Dedifferentiated amniotic fluid mesenchymal stem cell (primary cell): Measurements from ENCODE around the gene BTRC.

ENCODE experiments used
- DNase-seq: peaks from one replicate; pipeline ENCODE4 v3.0.0-alpha.2; 2016; ENCODE audit errors: extremely low spot score

The BTRC gene

GRCh38 chr10:101484175-101484745 lies 130.3 kb downstream of the BTRC start:
- no peak for DNase-seq

GRCh38 chr10:101485207-101485606 lies 131.2 kb downstream of the BTRC start:
- DNase-seq = no peak

- DNase-seq = no peak
Observed at GRCh38 chr10:101485681-101486554, 132.0 kb downstream of the BTRC start.

- DNase-seq = no peak
Observed at GRCh38 chr10:101487399-101487798, 133.4 kb downstream of the BTRC start.

GRCh38 chr10:101489355-101489754 lies 135.4 kb downstream of the BTRC start:
- peak; percentile 22 for DNase-seq

GRCh38 chr10:101490026-101490425 lies 136.1 kb downstream of the BTRC start:
- no peak for DNase-seq

- DNase-seq = no peak
Observed at GRCh38 chr10:101492205-101492604, 138.2 kb downstream of the BTRC start.

GRCh38 chr10:101492814-101493213 lies 138.8 kb downstream of the BTRC start:
- DNase-seq = no peak

GRCh38 chr10:101493249-101493648 lies 139.3 kb downstream of the BTRC start:
- no peak for DNase-seq

GRCh38 chr10:101493782-101494281 lies 139.9 kb downstream of the BTRC start:
- DNase-seq = no peak

- no peak for DNase-seq
Observed at GRCh38 chr10:101494650-101495049, 140.7 kb downstream of the BTRC start.

- no peak for DNase-seq
Observed at GRCh38 chr10:101495324-101495925, 141.5 kb downstream of the BTRC start.

GRCh38 chr10:101504438-101504837 lies 150.5 kb downstream of the BTRC start:
- DNase-seq = no peak

GRCh38 chr10:101506829-101507661 lies 153.1 kb downstream of the BTRC start:
- DNase-seq = no peak

GRCh38 chr10:101507828-101508227 lies 153.9 kb downstream of the BTRC start:
- DNase-seq = no peak

GRCh38 chr10:101511938-101512337 lies 158.0 kb downstream of the BTRC start:
- no peak for DNase-seq

- no peak for DNase-seq
Observed at GRCh38 chr10:101512738-101513137, 158.8 kb downstream of the BTRC start.

- DNase-seq = no peak
Observed at GRCh38 chr10:101513733-101514132, 159.8 kb downstream of the BTRC start.

GRCh38 chr10:101525848-101526247 lies 171.9 kb downstream of the BTRC start:
- no peak for DNase-seq

GRCh38 chr10:101529207-101529606 lies 175.2 kb downstream of the BTRC start:
- no peak for DNase-seq

GRCh38 chr10:101529725-101530553 lies 176.0 kb downstream of the BTRC start:
- no peak for DNase-seq
